GM23248 (cell line): ENCODE results near the gene CHST11.

Experiments used
- EZH2 ChIP-seq: fragments of 200-600 bp; sonication (generic); IDR thresholded peaks from 2 replicates; pipeline ENCODE4 v1.6.1; 2018; ENCODE audit warnings: antibody characterized with exemption, mild to moderate bottlenecking; ENCODE audit not compliant: insufficient read depth, poor library complexity, severe bottlenecking
- EZH2phosphoT487 ChIP-seq: fragments of 200-600 bp; sonication (generic); IDR thresholded peaks from 2 replicates; pipeline ENCODE4 v1.6.1; 2018; ENCODE audit warnings: antibody characterized with exemption, moderate library complexity, mild to moderate bottlenecking, low read depth; ENCODE audit not compliant: insufficient read depth

DNA sequence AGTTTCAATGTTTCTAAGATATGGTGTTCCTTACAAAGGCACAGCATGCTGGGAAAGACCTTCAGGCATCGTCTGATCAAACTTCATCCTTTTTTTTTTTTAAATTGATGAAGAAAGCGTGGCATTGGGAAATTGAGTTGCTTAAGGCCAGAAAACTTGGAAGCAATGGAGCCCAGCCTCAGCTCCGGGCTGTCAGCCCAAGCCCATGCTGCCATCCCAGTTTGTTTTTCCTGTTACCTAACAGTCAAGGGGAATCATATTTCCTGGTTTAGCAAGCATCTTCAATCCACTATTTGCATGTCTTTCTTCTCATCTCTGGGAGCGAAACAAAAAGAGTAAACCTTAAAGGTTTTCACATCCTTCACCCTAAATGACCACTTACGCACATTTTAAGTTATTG lies 200.2 kb downstream of the CHST11 start:
- TF ChIP-seq EZH2phosphoT487 (no peak), EZH2 (no peak)
